GM12872 (cell line): ENCODE data around the gene DAGLA.

Experiments
- CTCF ChIP-seq: IDR thresholded peaks from 3 replicates; pipeline ENCODE4 v1.5.1; 2011; ENCODE audit warnings: low read depth, mild to moderate bottlenecking, low read length, moderate library complexity; ENCODE audit not compliant: insufficient read depth

DAGLA gene

GRCh38 chr11:61771985-61772455, 91.8 kb downstream of the DAGLA start:
- no peak for TF ChIP-seq CTCF

GRCh38 chr11:61773356-61773755, 93.2 kb downstream of the DAGLA start:
- TF ChIP-seq CTCF, result no peak

- TF ChIP-seq CTCF, result no peak
Observed at GRCh38 chr11:61773809-61774208, 93.6 kb downstream of the DAGLA start.

GRCh38 chr11:61774411-61774810, 94.2 kb downstream of the DAGLA start:
- TF ChIP-seq CTCF, result no peak

GRCh38 chr11:61775106-61775505, 94.9 kb downstream of the DAGLA start:
- no peak for TF ChIP-seq CTCF

GRCh38 chr11:61775606-61776554, 95.7 kb downstream of the DAGLA start:
- no peak for TF ChIP-seq CTCF

- TF ChIP-seq CTCF, result peak; percentile 80
Observed at GRCh38 chr11:61776561-61777075, 96.4 kb downstream of the DAGLA start.
